GM12801 (cell line): ENCODE measurements around the gene DENND1A.

Source experiments
- TF ChIP-seq, protein P1 (sequence below): IDR thresholded peaks from one replicate; pipeline ENCODE4 v1.5.1; 2011; ENCODE audit warnings: control low read depth; ENCODE audit not compliant: insufficient read length; ENCODE audit errors: extremely low read depth

Gene DENND1A

GRCh38 chr9:123354806-123355508, 575.0 kb downstream of the DENND1A start:
- TF ChIP-seq, protein P1, sequence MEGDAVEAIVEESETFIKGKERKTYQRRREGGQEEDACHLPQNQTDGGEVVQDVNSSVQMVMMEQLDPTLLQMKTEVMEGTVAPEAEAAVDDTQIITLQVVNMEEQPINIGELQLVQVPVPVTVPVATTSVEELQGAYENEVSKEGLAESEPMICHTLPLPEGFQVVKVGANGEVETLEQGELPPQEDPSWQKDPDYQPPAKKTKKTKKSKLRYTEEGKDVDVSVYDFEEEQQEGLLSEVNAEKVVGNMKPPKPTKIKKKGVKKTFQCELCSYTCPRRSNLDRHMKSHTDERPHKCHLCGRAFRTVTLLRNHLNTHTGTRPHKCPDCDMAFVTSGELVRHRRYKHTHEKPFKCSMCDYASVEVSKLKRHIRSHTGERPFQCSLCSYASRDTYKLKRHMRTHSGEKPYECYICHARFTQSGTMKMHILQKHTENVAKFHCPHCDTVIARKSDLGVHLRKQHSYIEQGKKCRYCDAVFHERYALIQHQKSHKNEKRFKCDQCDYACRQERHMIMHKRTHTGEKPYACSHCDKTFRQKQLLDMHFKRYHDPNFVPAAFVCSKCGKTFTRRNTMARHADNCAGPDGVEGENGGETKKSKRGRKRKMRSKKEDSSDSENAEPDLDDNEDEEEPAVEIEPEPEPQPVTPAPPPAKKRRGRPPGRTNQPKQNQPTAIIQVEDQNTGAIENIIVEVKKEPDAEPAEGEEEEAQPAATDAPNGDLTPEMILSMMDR: no peak

DNA sequence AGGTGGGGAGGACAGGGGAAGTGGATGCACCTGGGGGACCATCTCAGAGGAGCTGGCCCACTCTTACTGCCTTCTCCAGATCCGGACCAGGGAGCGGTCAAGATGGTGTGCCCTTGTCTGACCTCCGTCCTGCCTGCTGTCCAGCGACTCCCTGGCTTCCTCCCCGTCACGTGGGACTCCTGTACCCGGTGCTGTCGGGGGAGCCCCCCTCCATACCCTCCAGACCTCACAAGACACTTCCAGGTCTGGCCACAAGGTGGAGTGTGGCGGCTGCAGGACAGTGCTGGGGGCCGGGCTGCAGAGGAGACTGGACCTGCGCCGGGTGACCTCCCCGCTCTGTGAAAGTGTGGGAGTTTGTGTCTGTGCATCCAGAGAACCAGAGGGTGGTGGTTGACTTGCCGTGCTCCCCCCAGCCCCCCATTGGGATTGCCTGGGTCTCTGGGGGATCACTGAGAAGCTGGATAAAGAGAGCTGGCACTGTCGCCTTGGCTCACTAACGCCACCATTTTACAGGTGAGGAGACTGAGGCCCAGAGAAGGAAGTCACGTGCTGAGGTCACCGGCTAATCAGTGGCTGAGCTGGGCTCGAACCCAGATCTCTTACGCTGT, 575.8 kb downstream of the DENND1A start:
- TF ChIP-seq, protein P1: no peak

GRCh38 chr9:123353041-123353440, 576.9 kb downstream of the DENND1A start:
- TF ChIP-seq, protein P1: no peak

DNA sequence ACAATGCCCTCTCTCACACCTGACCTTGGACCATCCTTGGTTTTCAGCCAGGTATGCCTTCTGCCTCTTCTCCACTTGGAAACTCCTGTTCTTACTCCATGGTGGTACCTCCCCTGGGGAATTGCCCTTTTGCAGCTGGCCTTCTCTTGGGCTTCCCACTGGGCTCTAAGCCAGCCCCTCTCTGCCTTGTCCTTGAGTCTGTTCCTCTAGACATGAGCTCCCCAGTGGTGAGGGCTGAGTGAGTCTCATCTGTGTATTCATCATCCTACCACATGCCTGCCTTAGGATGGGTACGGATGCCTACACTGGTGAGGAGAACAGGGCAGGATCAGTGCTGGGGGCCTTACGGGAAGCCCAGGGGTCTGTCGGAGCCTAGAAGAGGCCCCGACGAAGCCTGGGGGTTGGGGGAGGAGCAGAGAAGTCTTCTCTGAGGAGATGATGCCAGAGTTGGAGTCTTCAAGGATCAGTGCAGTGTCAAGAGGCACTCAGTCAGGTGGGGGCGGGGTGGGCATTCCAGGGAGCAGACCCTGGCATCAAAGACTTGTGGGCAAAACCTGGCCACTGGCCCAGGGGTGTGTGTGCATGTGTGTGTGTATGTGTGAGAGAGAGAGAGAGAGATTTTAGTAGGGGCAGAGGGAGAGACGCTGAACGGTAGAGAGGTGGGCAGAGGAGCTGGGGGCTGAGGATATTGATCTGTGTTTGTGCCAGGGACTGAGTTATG, 579.2 kb downstream of the DENND1A start:
- TF ChIP-seq, protein P1: no peak

DNA sequence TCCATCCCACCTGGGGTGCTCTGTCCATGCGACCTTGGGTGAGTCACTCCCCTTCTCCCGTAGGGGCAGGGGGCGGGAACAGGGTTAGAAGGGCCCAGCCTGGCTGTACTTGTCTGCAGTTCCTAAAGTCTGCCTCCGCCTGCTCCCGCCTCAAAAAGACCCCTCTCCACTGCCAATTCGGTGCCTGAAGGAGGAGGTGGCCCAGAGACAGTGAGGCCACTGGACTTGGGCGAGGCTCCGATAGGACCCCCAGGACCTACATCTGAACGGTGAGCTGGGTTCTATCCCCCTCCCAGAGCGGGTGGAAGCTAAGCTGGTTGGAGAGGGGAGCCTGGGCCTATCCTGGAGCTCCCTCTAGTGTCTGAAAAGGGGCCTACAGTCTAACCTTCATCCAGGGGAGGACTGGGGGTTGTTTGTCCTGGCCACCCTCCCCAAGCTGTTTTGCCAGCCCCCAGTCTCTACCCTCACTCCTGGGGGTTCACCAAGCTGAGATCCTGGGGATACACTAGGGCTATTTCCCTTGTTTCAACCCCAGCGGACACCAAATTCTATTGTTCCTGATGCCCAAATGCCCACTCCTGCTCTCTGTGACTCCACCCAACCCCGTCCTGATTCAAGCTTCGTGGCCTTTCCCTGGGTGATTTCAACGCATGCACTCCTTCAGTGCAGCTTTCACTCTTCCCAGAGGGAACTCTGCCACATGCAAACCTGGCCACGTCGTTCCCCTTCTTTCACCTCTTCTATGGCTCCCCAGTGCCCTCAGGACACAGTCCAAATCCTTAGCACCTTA, 580.0 kb downstream of the DENND1A start:
- TF ChIP-seq, protein P1: no peak

DNA sequence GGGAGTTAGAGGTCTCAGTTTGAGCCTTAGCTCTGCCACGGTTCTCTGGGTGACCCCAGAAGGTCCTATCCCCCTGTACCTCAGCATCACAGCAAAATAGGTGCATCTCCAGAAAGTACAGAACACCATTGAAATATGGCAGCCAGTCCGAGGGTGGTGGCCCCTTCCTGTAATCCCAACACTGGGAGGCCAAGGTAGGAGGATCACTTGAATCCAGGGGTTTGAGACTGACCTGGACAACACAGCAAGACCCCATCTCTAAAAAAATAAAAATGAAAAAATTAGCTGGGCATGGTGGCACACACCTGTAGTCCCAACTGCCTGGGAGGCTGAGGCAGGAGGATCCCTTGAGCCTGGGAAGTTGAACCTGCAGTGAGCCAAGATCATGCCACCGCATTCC, 580.9 kb downstream of the DENND1A start:
- TF ChIP-seq, protein P1: no peak
